ENCODE measurements around the gene NEK6.

DNA sequence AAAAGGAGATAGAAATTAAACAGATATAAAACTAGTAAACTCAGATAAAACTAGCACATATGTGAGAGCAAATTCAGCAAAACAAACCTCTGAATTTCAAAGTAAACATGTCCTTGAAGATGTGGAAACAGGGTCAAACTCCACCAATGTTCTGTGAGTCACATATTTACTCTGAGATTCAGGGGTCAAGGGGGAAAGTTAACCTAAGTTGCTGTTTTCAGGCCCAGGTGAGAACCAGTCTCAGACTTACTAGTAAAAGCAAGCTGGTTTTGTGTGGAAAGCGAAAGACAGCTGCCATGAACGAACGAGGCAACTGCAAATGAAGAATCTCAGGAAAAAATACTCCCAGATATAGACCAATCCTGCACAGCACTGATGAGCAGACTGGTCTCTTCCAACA, 128.5 kb downstream of the NEK6 start:
- no peak for TF ChIP-seq POLR2A (IDR thresholded peaks at IDR 0.05)
- TF ChIP-seq, protein P1, sequence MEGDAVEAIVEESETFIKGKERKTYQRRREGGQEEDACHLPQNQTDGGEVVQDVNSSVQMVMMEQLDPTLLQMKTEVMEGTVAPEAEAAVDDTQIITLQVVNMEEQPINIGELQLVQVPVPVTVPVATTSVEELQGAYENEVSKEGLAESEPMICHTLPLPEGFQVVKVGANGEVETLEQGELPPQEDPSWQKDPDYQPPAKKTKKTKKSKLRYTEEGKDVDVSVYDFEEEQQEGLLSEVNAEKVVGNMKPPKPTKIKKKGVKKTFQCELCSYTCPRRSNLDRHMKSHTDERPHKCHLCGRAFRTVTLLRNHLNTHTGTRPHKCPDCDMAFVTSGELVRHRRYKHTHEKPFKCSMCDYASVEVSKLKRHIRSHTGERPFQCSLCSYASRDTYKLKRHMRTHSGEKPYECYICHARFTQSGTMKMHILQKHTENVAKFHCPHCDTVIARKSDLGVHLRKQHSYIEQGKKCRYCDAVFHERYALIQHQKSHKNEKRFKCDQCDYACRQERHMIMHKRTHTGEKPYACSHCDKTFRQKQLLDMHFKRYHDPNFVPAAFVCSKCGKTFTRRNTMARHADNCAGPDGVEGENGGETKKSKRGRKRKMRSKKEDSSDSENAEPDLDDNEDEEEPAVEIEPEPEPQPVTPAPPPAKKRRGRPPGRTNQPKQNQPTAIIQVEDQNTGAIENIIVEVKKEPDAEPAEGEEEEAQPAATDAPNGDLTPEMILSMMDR (IDR thresholded peaks at IDR 0.05 in 8 of 11, conservative IDR thresholded peaks at IDR 0.05 in 3 of 11), result no peak

All from spleen (tissue), 7 donors.